HepG2 (cell line): ENCODE results near the gene SYMPK. TPM values are rescaled to one million over a fixed set of nuclear protein-coding genes. Genes with fewer than 3 reads are reported as not detected.

ENCODE experiments used
- ARID2 ChIP-seq: sonication (generic); formaldehyde crosslinking; IDR thresholded peaks from 2 replicates; pipeline ENCODE4 v1.8.1; 2022; ENCODE audit warnings: mild to moderate bottlenecking, missing genetic modification reagents, borderline replicate concordance
- HMG20B ChIP-seq: conservative IDR thresholded peaks from 2 replicates; pipeline ENCODE4 v1.6.1; 2016; ENCODE audit warnings: missing genetic modification reagents, missing compliant biosample characterization
- MBD4 ChIP-seq: IDR thresholded peaks from 2 replicates; pipeline ENCODE4 v1.6.1; 2012; ENCODE audit warnings: low read length, inconsistent platforms, borderline replicate concordance
- RAD51 ChIP-seq: fragments of 450-650 bp; IDR thresholded peaks from 2 replicates; pipeline ENCODE4 v1.6.1; 2016; ENCODE audit warnings: borderline replicate concordance
- RARG ChIP-seq: sonication (generic); formaldehyde crosslinking; IDR thresholded peaks from 2 replicates; pipeline ENCODE4 v1.4.0; 2020; ENCODE audit warnings: low read depth, mild to moderate bottlenecking, missing genetic modification reagents
- SMARCE1 ChIP-seq: fragments of 450-650 bp; IDR thresholded peaks from 2 replicates; pipeline ENCODE4 v1.6.1; 2017; ENCODE audit warnings: borderline replicate concordance
- ZNF317 ChIP-seq: sonication (generic); formaldehyde crosslinking; IDR thresholded peaks from 2 replicates; pipeline ENCODE4 v1.5.0; 2020; ENCODE audit warnings: mild to moderate bottlenecking, missing genetic modification reagents
- ZNF562 ChIP-seq: sonication (generic); formaldehyde crosslinking; IDR thresholded peaks from 2 replicates; pipeline ENCODE4 v1.8.0; 2022; ENCODE audit warnings: missing genetic modification reagents, borderline replicate concordance
- ZNF615 ChIP-seq: sonication (generic); formaldehyde crosslinking; IDR thresholded peaks from 2 replicates; pipeline ENCODE4 v1.5.0; 2020; ENCODE audit warnings: mild to moderate bottlenecking, missing genetic modification reagents, borderline replicate concordance
- polyA plus RNA-seq, 8 experiments: library from polyadenylated mRNA; depleted of rRNA in 3 of 8; stranded (reverse) in 7 of 8; unstranded in 1 of 8; fragments of >200 nt; fragmentation: Illumina TruSeq in 4 of 8; extraction: Trizol in 4 of 8; gene quantifications; 2 replicates each; pipeline versions ENCODE4 v1.2.1 to v1.2.3, GENCODE V29; 2011 to 2016; ENCODE audit warnings: low read depth in 4 of 8, missing spikeins in 1 of 8, mixed read lengths in 1 of 8; ENCODE audit not compliant: insufficient read depth in 1 of 8
- total RNA-seq, 5 experiments: library from RNA; depleted of rRNA; stranded (reverse); fragments of >200 nt; fragmentation: Illumina TruSeq; extraction: Trizol; gene quantifications; 2 replicates each; pipeline ENCODE4 v1.2.3, GENCODE V29; 2016; ENCODE audit warnings: low read depth in 1 of 5
- TF ChIP-seq, protein P1 (sequence below): sonication (generic); formaldehyde crosslinking; IDR thresholded peaks from 2 replicates; pipeline ENCODE4 v1.8.0; 2022; ENCODE audit warnings: mild to moderate bottlenecking, missing genetic modification reagents, moderate library complexity
- TF ChIP-seq, protein P2 (sequence below): sonication (generic); formaldehyde crosslinking; IDR thresholded peaks from 2 replicates; pipeline ENCODE4 v1.4.0; 2020; ENCODE audit warnings: missing genetic modification reagents
- TF ChIP-seq, protein P3 (sequence below): sonication (generic); formaldehyde crosslinking; IDR thresholded peaks from 2 replicates; pipeline ENCODE4 v1.4.0; 2020; ENCODE audit warnings: missing genetic modification reagents
- TF ChIP-seq, protein P4 (sequence below): sonication (generic); formaldehyde crosslinking; IDR thresholded peaks from 2 replicates; pipeline ENCODE4 v1.4.0; 2020; ENCODE audit warnings: missing genetic modification reagents
- TF ChIP-seq, protein P5 (sequence below): sonication (generic); formaldehyde crosslinking; IDR thresholded peaks from 2 replicates; pipeline ENCODE4 v1.4.0; 2020; ENCODE audit warnings: missing genetic modification reagents

Gene SYMPK
- total and polyA plus RNA-seq, 2 of the 13 experiments (the other 11 are each of a cell fraction or from before 2014, with no cell fraction given) = 21.9 to 55.7 TPM

DNA sequence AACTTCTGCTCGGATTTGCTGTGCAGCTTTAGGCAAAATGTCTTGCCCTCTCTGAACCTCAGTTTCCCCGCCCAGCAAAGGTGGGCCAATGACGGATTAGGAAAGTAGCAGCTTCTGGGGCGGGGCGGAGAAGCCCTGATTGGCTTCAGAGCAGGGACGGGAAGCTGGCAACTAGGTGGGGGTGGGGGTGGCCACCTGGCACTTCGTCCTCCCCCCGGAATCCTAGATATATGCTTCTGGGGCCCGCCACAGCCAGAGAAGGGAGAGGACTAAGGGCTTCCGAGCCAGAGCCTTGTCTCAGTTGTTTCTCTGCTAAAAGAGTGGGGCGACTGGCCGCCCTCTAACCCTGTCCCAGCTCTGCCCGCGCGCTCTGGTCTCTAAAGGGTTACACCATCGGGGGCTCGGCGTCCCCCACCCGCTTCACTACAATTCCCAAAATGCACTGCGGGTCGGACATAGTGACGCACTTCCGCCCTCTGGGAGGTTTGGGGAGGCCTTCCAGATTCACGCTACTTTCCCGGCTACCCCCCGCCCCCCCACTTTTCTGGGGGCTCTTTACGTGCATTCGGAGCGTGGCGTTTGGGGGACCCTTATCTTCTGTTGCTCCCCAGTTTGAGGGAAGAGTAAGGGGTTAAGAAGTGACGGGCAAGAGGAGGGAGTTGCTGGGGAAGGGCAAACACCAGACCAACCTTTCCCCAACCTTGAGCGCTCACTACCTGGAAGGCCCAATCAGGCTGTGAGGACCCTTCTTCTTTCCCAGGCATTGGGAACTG lies 23.7 kb upstream of the SYMPK start (continued):
- 0 out of 2 replicates have a peak, but pooled peaks have one; percentile 58 for TF ChIP-seq ZNF615 (CRISPR knock-in tag)
- TF ChIP-seq, protein P1, sequence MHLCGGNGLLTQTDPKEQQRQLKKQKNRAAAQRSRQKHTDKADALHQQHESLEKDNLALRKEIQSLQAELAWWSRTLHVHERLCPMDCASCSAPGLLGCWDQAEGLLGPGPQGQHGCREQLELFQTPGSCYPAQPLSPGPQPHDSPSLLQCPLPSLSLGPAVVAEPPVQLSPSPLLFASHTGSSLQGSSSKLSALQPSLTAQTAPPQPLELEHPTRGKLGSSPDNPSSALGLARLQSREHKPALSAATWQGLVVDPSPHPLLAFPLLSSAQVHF (CRISPR knock-in tag) = no peak
- TF ChIP-seq SMARCE1 = no peak
- no peak for TF ChIP-seq ZNF562 (CRISPR knock-in tag)
- TF ChIP-seq RAD51 = no peak
- TF ChIP-seq HMG20B (CRISPR knock-in tag) = no peak
- TF ChIP-seq MBD4 = no peak
- TF ChIP-seq ZNF317 (CRISPR knock-in tag) = peak; percentile 45; the same call in 1 of the 2 replicates
- TF ChIP-seq, protein P2, sequence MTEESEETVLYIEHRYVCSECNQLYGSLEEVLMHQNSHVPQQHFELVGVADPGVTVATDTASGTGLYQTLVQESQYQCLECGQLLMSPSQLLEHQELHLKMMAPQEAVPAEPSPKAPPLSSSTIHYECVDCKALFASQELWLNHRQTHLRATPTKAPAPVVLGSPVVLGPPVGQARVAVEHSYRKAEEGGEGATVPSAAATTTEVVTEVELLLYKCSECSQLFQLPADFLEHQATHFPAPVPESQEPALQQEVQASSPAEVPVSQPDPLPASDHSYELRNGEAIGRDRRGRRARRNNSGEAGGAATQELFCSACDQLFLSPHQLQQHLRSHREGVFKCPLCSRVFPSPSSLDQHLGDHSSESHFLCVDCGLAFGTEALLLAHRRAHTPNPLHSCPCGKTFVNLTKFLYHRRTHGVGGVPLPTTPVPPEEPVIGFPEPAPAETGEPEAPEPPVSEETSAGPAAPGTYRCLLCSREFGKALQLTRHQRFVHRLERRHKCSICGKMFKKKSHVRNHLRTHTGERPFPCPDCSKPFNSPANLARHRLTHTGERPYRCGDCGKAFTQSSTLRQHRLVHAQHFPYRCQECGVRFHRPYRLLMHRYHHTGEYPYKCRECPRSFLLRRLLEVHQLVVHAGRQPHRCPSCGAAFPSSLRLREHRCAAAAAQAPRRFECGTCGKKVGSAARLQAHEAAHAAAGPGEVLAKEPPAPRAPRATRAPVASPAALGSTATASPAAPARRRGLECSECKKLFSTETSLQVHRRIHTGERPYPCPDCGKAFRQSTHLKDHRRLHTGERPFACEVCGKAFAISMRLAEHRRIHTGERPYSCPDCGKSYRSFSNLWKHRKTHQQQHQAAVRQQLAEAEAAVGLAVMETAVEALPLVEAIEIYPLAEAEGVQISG (CRISPR knock-in tag) = peak; percentile 86
- TF ChIP-seq RARG = no peak
- TF ChIP-seq, protein P3, sequence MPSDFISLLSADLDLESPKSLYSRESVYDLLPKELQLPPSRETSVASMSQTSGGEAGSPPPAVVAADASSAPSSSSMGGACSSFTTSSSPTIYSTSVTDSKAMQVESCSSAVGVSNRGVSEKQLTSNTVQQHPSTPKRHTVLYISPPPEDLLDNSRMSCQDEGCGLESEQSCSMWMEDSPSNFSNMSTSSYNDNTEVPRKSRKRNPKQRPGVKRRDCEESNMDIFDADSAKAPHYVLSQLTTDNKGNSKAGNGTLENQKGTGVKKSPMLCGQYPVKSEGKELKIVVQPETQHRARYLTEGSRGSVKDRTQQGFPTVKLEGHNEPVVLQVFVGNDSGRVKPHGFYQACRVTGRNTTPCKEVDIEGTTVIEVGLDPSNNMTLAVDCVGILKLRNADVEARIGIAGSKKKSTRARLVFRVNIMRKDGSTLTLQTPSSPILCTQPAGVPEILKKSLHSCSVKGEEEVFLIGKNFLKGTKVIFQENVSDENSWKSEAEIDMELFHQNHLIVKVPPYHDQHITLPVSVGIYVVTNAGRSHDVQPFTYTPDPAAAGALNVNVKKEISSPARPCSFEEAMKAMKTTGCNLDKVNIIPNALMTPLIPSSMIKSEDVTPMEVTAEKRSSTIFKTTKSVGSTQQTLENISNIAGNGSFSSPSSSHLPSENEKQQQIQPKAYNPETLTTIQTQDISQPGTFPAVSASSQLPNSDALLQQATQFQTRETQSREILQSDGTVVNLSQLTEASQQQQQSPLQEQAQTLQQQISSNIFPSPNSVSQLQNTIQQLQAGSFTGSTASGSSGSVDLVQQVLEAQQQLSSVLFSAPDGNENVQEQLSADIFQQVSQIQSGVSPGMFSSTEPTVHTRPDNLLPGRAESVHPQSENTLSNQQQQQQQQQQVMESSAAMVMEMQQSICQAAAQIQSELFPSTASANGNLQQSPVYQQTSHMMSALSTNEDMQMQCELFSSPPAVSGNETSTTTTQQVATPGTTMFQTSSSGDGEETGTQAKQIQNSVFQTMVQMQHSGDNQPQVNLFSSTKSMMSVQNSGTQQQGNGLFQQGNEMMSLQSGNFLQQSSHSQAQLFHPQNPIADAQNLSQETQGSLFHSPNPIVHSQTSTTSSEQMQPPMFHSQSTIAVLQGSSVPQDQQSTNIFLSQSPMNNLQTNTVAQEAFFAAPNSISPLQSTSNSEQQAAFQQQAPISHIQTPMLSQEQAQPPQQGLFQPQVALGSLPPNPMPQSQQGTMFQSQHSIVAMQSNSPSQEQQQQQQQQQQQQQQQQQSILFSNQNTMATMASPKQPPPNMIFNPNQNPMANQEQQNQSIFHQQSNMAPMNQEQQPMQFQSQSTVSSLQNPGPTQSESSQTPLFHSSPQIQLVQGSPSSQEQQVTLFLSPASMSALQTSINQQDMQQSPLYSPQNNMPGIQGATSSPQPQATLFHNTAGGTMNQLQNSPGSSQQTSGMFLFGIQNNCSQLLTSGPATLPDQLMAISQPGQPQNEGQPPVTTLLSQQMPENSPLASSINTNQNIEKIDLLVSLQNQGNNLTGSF = no peak
- TF ChIP-seq, protein P4, sequence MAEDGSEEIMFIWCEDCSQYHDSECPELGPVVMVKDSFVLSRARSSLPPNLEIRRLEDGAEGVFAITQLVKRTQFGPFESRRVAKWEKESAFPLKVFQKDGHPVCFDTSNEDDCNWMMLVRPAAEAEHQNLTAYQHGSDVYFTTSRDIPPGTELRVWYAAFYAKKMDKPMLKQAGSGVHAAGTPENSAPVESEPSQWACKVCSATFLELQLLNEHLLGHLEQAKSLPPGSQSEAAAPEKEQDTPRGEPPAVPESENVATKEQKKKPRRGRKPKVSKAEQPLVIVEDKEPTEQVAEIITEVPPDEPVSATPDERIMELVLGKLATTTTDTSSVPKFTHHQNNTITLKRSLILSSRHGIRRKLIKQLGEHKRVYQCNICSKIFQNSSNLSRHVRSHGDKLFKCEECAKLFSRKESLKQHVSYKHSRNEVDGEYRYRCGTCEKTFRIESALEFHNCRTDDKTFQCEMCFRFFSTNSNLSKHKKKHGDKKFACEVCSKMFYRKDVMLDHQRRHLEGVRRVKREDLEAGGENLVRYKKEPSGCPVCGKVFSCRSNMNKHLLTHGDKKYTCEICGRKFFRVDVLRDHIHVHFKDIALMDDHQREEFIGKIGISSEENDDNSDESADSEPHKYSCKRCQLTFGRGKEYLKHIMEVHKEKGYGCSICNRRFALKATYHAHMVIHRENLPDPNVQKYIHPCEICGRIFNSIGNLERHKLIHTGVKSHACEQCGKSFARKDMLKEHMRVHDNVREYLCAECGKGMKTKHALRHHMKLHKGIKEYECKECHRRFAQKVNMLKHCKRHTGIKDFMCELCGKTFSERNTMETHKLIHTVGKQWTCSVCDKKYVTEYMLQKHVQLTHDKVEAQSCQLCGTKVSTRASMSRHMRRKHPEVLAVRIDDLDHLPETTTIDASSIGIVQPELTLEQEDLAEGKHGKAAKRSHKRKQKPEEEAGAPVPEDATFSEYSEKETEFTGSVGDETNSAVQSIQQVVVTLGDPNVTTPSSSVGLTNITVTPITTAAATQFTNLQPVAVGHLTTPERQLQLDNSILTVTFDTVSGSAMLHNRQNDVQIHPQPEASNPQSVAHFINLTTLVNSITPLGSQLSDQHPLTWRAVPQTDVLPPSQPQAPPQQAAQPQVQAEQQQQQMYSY = no peak; the same call in 1 of the 2 replicates
- TF ChIP-seq, protein P5, sequence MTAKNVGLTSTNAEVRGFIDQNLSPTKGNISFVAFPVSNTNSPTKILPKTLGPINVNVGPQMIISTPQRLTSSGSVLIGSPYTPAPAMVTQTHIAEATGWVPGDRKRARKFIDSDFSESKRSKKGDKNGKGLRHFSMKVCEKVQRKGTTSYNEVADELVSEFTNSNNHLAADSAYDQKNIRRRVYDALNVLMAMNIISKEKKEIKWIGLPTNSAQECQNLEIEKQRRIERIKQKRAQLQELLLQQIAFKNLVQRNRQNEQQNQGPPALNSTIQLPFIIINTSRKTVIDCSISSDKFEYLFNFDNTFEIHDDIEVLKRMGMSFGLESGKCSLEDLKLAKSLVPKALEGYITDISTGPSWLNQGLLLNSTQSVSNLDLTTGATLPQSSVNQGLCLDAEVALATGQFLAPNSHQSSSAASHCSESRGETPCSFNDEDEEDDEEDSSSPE = peak; percentile 47; the same call in 1 of the 2 replicates
- TF ChIP-seq ARID2 = no peak
